HG03066 (cell line): Measurements from ENCODE around the gene UPK1A.

Experiments used
- ATAC-seq: cut with Tn5 transposase; IDR thresholded peaks from one replicate; pipeline ENCODE4 v1.9.1; 2021; ENCODE audit warnings: low read depth; ENCODE audit not compliant: unreplicated experiment

UPK1A gene

DNA sequence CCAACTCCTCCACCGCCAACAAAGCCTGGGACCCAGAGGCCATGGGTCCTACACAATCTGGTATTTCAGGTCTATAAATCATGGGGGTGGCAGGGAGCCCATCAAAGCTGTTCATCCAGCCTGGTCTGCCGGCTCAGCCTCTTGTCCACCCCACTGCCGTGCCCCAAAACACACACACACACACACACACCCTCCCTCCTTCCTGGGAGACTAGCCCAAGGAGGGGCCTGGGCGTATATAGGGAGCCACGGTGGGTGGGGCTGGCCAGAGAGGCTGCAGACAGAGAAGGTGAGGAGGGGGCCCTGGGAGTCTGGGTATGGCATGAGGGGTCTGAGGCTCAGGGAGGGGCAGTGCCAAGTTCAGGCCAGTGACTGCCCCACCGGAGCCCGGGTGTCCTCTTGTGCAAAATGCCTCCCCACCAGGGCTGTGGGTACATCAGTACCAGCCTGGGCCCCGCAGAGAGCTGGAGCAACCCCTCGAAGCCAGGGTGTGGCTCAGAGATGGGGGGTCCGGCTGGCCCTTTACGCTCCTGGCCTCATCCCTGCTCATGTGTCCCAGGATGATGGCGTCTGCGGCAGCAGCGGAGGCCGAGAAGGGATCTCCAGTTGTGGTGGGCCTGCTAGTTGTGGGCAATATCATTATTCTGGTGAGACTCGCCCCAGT is at the start of gene UPK1A:
Gene UPK1A, plus strand, starts transcription at position 267 of the 663 bp plus-strand sequence. Its CDS starts 296 bp downstream, at position 563.
- ATAC-seq, result no peak

DNA sequence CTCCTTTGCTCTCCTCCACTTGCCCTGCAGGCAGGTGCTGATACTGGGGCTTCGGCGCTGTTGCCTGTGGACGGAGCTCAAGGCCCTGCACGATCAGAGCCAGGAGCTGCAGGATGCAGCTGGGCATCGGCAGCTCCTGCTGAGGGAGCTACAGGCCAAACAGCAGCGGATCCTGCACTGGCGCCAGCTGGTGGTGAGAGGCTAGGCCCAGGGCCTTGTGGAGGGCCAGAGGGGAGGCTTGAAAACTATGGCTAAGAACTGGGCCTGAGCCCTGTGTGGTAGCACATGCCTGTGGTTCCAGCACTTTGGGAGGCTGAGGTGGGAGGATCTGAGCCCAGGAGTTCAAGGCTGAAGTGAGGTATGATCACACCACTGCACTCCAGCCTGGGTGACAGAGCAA is 47.5 kb upstream of the UPK1A start:
- ATAC-seq, result no peak

DNA sequence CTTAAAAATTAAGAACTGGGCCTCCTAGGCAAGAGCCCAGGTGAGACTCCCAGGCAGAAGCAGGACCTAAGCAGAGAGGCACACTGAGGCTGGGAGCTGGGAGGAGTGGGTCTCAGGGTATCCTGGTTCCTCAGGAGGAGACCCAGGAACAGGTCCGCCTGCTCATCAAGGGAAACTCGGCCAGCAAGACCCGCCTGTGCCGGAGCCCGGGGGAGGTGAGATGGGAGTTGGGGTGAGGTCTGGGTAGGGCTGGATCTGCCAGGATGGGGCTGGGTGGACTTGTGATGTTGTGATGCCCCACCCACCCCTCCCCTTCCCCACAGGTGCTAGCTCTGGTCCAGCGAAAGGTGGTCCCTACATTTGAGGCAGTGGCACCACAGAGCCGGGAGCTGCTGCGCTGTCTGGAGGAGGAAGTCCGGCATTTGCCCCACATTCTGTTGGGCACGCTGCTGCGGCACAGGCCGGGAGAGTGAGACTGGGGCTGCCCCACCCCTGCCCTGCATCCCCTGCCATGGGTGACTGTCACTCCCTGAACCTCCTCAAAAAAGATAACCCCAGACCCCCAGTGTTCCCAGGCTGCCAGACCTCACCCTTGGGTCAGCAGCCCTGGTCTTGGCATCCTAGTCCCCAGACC is 46.9 kb upstream of the UPK1A start:
- ATAC-seq, result no peak

DNA sequence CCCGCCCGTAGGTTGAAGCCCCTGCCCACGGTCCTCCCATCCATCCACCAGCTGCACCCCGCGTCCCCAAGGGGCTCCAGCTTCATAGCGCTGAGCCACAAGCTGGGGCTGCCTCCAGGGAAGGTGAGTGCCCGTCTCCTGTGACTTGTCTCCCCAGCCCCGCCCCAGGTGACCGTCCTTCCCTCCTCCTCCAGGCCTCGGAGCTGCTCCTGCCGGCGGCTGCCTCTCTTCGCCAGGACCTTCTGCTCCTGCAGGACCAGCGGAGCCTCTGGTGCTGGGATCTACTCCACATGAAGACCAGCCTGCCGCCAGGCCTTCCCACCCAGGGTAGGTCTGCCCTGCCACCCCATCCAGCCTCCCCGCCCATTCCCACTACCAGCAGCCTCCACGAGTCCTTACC is 46.3 kb upstream of the UPK1A start:
- ATAC-seq, result no peak

DNA sequence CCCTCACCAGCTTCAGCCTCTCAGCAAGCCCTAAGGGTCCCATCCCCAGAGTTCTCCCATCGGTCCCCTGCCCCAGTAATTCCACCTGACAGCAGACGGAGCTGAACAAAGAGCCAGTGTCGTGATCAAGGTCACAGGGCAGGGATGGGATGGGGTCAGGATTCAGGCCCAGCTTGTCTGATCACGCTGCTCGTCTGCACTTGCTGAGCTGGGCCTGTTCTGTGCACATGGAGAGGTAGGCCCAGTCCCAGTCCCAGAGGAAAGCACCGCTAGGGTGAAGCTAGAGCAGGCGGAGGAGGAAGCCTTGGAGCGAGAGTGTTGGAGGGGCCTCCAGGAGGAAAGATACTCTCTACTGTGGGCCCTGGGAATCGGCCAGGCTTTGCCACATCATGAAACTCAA is 44.6 kb upstream of the UPK1A start:
- ATAC-seq, result no peak

DNA sequence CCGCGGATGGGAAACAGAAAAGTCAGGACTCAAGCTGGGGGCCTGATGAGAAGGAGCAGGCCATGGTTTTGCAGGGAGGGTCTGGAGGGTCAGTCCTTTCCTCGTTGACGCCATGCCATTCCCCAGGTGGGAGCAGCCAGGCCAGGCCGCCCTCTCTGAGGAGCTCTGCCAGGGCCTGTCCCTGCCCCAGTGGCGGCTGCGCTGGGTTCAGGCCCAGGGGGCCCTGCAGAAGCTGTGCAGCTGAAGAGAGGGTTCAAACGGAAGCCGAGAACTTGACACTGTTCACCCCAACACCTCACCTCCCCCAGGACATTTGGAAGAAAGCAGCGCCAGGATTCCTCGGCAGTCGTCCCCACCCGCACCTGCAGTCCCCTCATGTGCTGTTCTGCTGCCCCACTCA is 43.6 kb upstream of the UPK1A start:
- no peak for ATAC-seq

DNA sequence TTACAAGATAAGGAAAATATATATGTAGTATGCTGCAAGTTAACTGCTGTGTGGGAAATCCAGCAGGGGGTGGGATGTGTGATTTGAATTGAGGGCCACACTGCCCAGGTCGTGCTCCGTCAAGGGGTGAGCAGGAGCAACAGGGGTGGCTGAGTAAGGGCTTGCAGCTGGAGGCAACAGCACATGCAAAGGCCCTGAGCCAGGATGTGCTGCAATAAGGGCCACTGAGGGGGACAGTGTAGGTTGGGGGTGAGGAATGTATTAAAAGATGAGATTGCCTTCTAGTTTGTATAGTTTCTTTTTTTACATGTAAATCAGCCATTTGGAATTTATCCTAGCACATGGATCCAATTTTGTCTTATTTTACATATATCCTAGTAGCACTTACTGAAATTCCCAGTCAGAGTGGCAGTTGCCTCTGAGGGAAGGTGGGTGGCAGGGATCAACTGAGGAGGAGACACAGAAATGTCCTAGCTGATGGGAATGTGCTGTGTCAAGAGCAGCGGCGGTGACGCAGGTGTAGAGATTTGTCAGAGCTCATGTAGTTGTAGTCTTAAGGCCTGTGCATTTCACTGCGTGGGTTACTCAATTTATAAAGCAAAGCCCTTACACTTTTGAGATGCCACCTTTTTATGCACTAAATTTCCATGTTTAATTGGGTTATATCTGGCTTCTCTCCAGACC is 42.8 kb upstream of the UPK1A start:
- ATAC-seq, result no peak

DNA sequence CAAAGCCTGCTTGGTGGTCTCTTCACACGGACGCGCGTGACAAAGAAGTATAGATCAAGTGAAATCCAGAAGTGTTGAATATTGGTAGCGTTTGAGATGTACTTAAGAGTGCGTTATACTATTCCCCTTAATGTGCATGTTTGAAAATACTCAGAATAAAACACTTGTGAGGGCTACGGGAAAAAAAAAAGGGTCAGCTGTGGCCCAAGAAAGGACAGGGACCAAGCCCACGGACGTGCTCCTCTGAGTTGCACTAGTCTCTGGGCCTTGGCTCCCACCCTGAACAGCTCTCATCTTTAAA is 38.1 kb upstream of the UPK1A start:
- no peak for ATAC-seq

DNA sequence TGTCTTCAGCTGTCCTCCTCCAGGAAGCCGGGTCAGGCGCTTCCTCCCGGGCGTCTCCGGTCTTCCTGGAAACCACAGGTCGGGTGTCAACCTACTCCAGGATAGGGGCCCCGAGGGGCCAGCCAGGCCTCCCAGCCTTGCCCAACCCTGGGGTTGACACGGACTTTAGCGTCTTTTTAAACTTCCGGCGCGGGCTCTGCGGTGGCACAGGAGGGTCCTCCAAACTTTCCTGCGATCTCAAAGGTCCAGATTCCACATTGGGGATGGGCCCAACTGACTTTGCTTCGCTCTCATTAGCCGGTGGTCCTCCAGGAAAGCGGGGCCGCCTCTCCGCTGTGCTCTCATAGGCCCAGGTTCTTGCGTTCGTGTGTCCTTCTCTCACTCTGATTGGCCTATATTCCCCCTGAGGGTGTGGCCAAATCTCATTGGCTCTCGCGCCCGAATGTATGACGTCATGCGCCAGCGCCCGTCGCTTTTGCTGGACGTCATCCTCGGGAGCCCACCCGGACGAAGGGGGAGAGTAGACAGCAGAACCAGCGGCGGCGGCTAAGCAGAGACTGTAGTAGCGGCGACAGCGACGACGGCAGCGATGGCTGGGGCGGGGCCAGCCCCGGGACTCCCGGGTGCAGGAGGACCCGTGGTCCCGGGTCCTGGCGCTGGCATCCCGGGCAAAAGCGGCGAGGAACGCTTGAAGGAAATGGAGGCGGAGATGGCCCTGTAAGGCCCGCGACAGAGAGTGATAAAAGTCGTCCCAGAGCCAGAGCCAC is 37.6 kb upstream of the UPK1A start, which contains the start of gene RBM42:
Gene RBM42, plus strand, starts transcription at position 472 of the 767 bp plus-strand sequence. Its CDS starts 118 bp downstream, at position 590.
- peak; percentile 95 for ATAC-seq

DNA sequence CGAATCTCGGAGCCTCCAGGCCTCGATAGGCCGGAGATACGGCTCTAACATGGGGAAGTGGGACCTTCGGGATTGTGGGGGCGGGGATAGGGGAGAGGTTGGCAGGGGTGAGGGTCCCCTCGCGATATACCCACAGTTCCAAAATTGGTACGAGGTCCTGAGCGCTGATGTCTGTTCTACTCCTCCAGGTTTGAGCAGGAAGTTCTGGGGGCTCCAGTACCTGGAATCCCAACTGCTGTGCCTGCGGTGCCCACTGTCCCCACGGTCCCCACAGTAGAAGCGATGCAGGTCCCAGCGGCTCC is 37.0 kb upstream of the UPK1A start:
- ATAC-seq, result no peak

DNA sequence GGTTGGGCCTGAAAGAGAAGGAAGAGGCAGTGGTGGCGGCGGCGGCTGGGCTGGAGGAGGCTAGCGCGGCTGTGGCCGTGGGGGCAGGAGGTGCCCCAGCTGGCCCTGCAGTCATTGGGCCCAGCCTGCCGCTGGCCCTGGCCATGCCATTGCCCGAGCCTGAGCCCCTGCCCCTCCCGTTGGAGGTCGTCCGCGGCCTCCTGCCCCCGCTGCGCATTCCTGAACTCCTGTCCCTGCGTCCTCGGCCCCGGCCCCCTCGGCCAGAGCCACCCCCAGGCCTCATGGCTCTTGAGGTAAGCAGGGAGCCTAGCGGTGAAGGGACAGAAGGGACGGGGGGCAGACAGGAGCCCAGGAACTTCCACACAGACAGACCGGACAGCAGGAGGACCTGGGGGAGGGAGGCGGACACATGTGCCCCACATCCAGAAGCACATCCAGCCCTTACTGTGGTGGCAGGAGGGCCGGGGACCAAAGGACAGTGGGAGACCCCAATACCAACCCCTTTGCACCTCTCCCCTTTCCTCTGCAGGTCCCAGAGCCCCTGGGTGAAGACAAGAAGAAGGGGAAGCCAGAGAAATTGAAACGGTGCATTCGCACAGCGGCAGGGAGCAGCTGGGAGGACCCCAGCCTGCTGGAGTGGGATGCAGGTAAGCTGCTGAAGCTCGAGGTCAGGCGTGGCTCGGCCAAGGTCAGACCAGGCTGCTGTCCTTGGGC is 32.4 kb upstream of the UPK1A start:
- ATAC-seq, result no peak

DNA sequence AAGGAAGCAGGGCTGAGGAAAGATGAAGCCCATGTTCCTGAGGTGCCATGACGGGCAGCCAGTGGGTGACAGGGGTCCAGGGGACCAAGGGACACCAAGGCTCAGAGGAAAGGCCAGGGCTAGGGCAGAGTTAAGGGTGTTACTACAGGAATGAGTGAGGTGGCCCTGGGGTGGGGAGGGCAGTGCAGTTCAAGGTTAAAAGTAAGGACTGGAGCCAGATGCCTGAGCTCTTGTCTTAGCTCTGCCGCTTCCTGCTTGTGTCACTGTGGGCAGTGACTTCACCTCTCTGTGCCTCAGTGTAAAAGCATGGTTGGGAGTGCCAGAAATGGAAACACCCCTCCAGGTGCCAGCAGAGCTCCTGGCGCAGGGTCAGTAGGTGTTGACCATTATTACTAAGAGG is 29.7 kb upstream of the UPK1A start:
- ATAC-seq, result no peak

DNA sequence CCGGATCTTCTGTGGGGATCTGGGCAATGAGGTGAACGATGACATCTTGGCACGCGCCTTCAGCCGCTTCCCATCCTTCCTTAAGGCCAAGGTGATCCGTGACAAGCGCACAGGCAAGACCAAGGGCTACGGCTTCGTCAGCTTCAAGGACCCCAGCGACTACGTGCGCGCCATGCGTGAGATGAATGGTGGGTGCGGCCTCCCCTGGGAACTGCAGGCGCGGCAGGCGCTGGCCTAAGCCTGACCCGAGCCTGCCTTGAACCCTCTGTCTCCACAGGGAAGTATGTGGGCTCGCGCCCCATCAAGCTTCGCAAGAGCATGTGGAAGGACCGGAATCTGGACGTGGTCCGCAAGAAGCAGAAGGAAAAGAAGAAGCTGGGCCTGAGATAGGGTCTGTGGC is 29.2 kb upstream of the UPK1A start:
- ATAC-seq, result no peak

DNA sequence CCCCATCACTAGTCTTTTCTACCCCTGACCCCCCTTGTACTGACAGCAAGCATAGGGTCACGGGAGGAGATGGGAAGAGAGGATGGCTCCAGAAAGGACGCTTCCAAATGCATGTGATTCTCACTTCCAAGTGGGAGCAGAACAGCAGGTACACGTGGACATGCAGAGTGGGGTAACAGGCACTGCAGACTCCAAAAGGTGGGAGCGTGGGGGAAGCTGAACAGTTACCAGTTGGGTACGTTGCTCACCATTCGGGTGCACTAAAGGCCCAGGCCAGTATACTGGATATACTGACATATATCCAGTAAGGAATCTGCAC is 27.0 kb upstream of the UPK1A start:
- ATAC-seq, result no peak

DNA sequence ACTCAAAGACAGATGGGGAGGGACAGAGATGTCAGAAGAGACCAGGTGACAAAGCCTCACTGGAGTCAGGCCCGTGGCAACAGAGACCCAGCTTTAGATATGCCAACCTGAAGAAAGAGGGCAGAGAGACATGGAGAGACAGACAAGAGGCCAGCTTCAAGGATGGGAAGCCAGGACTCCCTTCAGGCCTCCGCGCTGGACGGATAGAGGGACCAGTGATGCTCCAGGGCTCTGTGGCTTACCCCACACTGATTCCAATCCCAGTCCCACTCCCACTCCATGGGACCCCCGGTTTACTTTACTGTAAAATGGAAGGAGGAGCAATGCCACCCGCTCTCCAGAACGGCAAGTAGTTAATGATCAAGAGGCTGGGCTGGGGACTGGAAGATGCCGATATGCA is 26.5 kb upstream of the UPK1A start:
- ATAC-seq, result no peak

DNA sequence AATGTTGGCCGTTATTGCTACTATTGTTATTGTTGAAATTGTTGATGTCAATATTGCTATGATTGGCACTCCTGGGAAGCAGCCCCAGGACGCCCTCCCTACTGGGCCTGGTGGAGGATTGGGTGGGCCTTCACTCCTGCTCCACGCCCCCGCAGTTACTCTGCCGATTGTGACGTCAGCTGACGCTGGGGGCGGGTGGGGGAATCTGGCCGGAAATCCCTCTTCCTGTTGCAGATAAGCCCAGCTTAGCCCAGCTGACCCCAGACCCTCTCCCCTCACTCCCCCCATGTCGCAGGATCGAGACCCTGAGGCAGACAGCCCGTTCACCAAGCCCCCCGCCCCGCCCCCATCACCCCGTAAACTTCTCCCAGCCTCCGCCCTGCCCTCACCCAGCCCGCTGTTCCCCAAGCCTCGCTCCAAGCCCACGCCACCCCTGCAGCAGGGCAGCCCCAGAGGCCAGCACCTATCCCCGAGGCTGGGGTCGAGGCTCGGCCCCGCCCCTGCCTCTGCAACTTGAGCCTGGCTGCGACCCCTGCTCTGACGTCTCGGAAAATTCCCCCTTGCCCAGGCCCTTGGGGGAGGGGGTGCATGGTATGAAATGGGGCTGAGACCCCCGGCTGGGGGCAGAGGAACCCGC is 24.7 kb upstream of the UPK1A start, which contains the start of gene ETV2:
Gene ETV2, plus strand, starts transcription at position 231 of the 637 bp plus-strand sequence. CDS start 716 bp downstream, outside the sequence.
- no peak for ATAC-seq

DNA sequence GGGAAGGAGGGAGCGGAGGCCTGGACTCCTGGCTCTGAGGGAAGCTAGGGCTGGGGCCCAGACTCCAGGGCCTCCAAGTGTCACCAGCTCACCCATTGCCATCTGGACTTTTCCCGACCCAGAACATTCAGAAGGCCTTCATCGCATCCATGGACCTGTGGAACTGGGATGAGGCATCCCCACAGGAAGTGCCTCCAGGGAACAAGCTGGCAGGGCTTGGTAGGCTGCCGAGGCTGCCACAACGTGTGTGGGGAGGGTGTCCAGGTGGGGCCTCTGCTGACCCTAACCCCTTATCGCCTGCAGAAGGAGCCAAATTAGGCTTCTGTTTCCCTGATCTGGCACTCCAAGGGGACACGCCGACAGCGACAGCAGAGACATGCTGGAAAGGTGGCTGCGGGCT is 24.0 kb upstream of the UPK1A start:
- ATAC-seq, result no peak

DNA sequence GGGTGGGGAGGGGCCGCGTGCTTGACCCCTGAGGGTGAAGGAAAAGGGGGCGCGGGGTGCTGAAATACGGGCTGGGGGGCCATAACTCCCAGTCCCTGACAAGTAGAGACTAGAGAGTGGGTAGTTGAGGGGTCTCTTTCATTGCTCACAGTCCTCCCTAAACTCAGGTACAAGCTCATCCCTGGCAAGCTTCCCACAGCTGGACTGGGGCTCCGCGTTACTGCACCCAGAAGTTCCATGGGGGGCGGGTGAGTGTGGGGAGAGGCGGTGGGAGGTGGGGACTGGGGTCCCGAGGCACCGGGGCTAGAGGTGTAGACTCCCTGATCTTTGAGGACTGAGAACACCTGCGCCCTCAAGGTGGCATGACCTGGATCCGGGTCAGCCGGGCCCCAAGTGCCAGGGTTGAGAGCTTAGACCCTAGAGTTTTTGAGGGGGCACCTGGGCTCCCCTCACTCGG is 23.5 kb upstream of the UPK1A start:
- ATAC-seq, result no peak

DNA sequence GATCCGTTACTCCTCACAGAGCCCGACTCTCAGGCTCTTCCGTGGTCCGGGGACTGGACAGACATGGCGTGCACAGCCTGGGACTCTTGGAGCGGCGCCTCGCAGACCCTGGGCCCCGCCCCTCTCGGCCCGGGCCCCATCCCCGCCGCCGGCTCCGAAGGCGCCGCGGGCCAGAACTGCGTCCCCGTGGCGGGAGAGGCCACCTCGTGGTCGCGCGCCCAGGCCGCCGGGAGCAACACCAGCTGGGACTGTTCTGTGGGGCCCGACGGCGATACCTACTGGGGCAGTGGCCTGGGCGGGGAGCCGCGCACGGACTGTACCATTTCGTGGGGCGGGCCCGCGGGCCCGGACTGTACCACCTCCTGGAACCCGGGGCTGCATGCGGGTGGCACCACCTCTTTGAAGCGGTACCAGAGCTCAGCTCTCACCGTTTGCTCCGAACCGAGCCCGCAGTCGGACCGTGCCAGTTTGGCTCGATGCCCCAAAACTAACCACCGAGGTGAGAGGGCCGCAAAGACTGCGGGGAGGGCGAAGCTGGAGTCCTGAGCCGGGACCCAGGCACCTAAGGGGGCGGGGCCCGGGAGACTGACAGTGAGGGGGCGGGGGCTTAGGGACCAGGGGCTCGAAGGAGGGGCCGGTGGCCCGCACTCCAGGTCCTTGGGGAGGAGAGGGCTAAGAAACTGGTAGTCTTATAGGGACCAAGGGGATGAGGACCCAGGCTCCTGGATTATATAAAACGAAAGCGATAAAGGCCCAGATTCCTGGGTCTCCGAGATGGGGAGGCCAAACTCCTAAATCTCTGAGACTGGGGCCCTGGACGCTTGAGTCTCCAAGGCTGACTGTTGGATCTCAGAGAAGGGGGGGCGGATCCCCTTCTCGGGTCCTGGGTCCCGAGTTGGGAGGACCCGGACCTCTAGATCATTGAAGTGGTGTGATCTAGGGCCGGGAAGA is 22.8 kb upstream of the UPK1A start:
- no peak for ATAC-seq
